ENCODE measurements around the gene DOCK11.
"Not testable (repeated sequence)": the region's sequence is repeated elsewhere in the genome, so short reads cannot be mapped to it uniquely, and the experiment has no call there.

The DOCK11 gene

GRCh38 chrX:118495061-118495921, at the start of gene DOCK11:
TSS of gene DOCK11 (plus strand) at chrX:118495815. CDS start at chrX:118495972, 157 bp downstream.
- peak; percentile 11 for DNase-seq

- no peak for DNase-seq
Measured at GRCh38 chrX:118448273-118448783, 47.3 kb upstream of the DOCK11 start.

GRCh38 chrX:118455013-118455412, 40.6 kb upstream of the DOCK11 start:
- DNase-seq = no peak

GRCh38 chrX:118459494-118459893, 36.1 kb upstream of the DOCK11 start:
- DNase-seq = peak; percentile 1

GRCh38 chrX:118464501-118464900, 31.1 kb upstream of the DOCK11 start:
- DNase-seq = no peak

GRCh38 chrX:118468122-118468521, 27.5 kb upstream of the DOCK11 start:
- DNase-seq = no peak

GRCh38 chrX:118470721-118471347, 24.8 kb upstream of the DOCK11 start:
- DNase-seq = not testable (repeated sequence)

- no peak for DNase-seq
Measured at GRCh38 chrX:118474586-118474985, 21.0 kb upstream of the DOCK11 start.

- no peak for DNase-seq
Measured at GRCh38 chrX:118475903-118476302, 19.7 kb upstream of the DOCK11 start.

GRCh38 chrX:118480172-118480571, 15.4 kb upstream of the DOCK11 start:
- no peak for DNase-seq

GRCh38 chrX:118482384-118482783, 13.2 kb upstream of the DOCK11 start:
- not testable (repeated sequence) for DNase-seq

GRCh38 chrX:118484216-118484903, 11.3 kb upstream of the DOCK11 start:
- DNase-seq = no peak

- DNase-seq = not testable (repeated sequence)
Measured at GRCh38 chrX:118486693-118487092, 8.9 kb upstream of the DOCK11 start.

GRCh38 chrX:118493016-118493415, 2.6 kb upstream of the DOCK11 start:
- DNase-seq = no peak

- DNase-seq = no peak
Measured at GRCh38 chrX:118493653-118494297, 1.8 kb upstream of the DOCK11 start.

- no peak for DNase-seq
Measured at GRCh38 chrX:118495958-118496762, 545 bp downstream of the DOCK11 start.

- no peak for DNase-seq
Measured at GRCh38 chrX:118496763-118497079, 1.1 kb downstream of the DOCK11 start.

- no peak for DNase-seq
Measured at GRCh38 chrX:118497180-118497818, 1.7 kb downstream of the DOCK11 start.

GRCh38 chrX:118498351-118498750, 2.7 kb downstream of the DOCK11 start:
- no peak for DNase-seq

GRCh38 chrX:118498755-118499154, 3.1 kb downstream of the DOCK11 start:
- DNase-seq = no peak

- no peak for DNase-seq
Measured at GRCh38 chrX:118499295-118499694, 3.7 kb downstream of the DOCK11 start.

All from NCI-H2171 treated with DMSO at 0.1 percent for 48 hours (cell line).